Activated CD8-positive, alpha-beta memory T cell treated with anti-CD3 and anti-CD28 coated beads, Interleukin-2, amount 50 U/mL, for 48 hours (primary cell): ENCODE results near the gene COL13A1.

Experiments
- DNase-seq: peaks from one replicate; pipeline ENCODE4 v3.0.0-alpha.2; 2020

Gene COL13A1

GRCh38 chr10:69801434-69802315 is at the start of gene COL13A1:
Gene COL13A1 (plus strand): TSS chr10:69801906. CDS start chr10:69802424, 518 bp downstream.
- no peak for DNase-seq

- no peak for DNase-seq
Measured at GRCh38 chr10:69752479-69752878, 49.2 kb upstream of the COL13A1 start.

- no peak for DNase-seq
Measured at GRCh38 chr10:69756279-69756678, 45.4 kb upstream of the COL13A1 start.

GRCh38 chr10:69757206-69757552 is 44.5 kb upstream of the COL13A1 start:
- DNase-seq: no peak

- no peak for DNase-seq
Measured at GRCh38 chr10:69757553-69758309, 44.0 kb upstream of the COL13A1 start.

GRCh38 chr10:69758310-69758728 is 43.4 kb upstream of the COL13A1 start:
- DNase-seq: no peak

- no peak for DNase-seq
Measured at GRCh38 chr10:69759641-69760040, 42.1 kb upstream of the COL13A1 start.

GRCh38 chr10:69760072-69760471 is 41.6 kb upstream of the COL13A1 start:
- DNase-seq: no peak

- no peak for DNase-seq
Measured at GRCh38 chr10:69761320-69761719, 40.4 kb upstream of the COL13A1 start.

- DNase-seq: no peak
Measured at GRCh38 chr10:69766161-69766910, 35.4 kb upstream of the COL13A1 start.

GRCh38 chr10:69767793-69768192 is 33.9 kb upstream of the COL13A1 start:
- no peak for DNase-seq

- no peak for DNase-seq
Measured at GRCh38 chr10:69768386-69768785, 33.3 kb upstream of the COL13A1 start.

GRCh38 chr10:69769395-69769992 is 32.2 kb upstream of the COL13A1 start:
- DNase-seq: no peak

GRCh38 chr10:69772933-69773704 is 28.6 kb upstream of the COL13A1 start:
- no peak for DNase-seq

GRCh38 chr10:69774596-69774995 is 27.1 kb upstream of the COL13A1 start:
- DNase-seq: no peak

- no peak for DNase-seq
Measured at GRCh38 chr10:69780077-69780476, 21.6 kb upstream of the COL13A1 start.

GRCh38 chr10:69781576-69781975 is 20.1 kb upstream of the COL13A1 start:
- DNase-seq: no peak

- DNase-seq: no peak
Measured at GRCh38 chr10:69783515-69783914, 18.2 kb upstream of the COL13A1 start.

- DNase-seq: no peak
Measured at GRCh38 chr10:69786791-69787190, 14.9 kb upstream of the COL13A1 start.

GRCh38 chr10:69787681-69788080 is 14.0 kb upstream of the COL13A1 start:
- DNase-seq: no peak

- no peak for DNase-seq
Measured at GRCh38 chr10:69789164-69789576, 12.5 kb upstream of the COL13A1 start.

- no peak for DNase-seq
Measured at GRCh38 chr10:69791812-69792211, 9.9 kb upstream of the COL13A1 start.
